Ramos (cell line): ENCODE measurements around the gene BTG4.

Experiments used
- in situ Hi-C: fragments of 300-500 bp; cut with MboI; formaldehyde crosslinking; loops from one replicate; pipeline ENCODE4 v1.14.3; 2022; ENCODE audit warnings: low sequenced_read_pairs; ENCODE audit not compliant: unreplicated experiment

The BTG4 gene

GRCh38 chr11:111457731-111458368 lies 54.3 kb downstream of the BTG4 start:
- in situ Hi-C loops: loop anchor here (25.0 kb wide), 1 partner anchor 1271 kb away; no protein-coding TSS in a partner anchor

GRCh38 chr11:111456859-111457730 lies 55.1 kb downstream of the BTG4 start:
- in situ Hi-C loops: loop anchor here (25.0 kb wide), 1 partner anchor 1270 kb away; no protein-coding TSS in a partner anchor

GRCh38 chr11:111456086-111456858 lies 55.9 kb downstream of the BTG4 start:
- in situ Hi-C loops: loop anchor here (25.0 kb wide), 1 partner anchor 1269 kb away; no protein-coding TSS in a partner anchor

GRCh38 chr11:111455291-111456085 lies 56.7 kb downstream of the BTG4 start:
- in situ Hi-C loops: loop anchor here (25.0 kb wide), 1 partner anchor 1268 kb away; no protein-coding TSS in a partner anchor

- in situ Hi-C loops: loop anchor here (25.0 kb wide), 1 partner anchor 1267 kb away; no protein-coding TSS in a partner anchor
These were observed 57.5 kb downstream of the BTG4 start for GRCh38 chr11:111454561-111455192.

- in situ Hi-C loops: loop anchor here (25.0 kb wide), 1 partner anchor 1266 kb away; no protein-coding TSS in a partner anchor
These were observed 59.2 kb downstream of the BTG4 start for GRCh38 chr11:111452817-111453552.

- in situ Hi-C loops: loop anchor here (25.0 kb wide), 1 partner anchor 1265 kb away; no protein-coding TSS in a partner anchor
These were observed 60.0 kb downstream of the BTG4 start for GRCh38 chr11:111452146-111452545.

- in situ Hi-C loops: loop anchor here (25.0 kb wide), 1 partner anchor 1263 kb away; no protein-coding TSS in a partner anchor
These were observed 61.5 kb downstream of the BTG4 start for GRCh38 chr11:111450480-111451320.

GRCh38 chr11:111449696-111450479 lies 62.3 kb downstream of the BTG4 start:
- in situ Hi-C loops: loop anchor here (25.0 kb wide), 1 partner anchor 1263 kb away; no protein-coding TSS in a partner anchor

GRCh38 chr11:111448831-111449557 lies 63.2 kb downstream of the BTG4 start:
- in situ Hi-C loops: no loop called here

- in situ Hi-C loops: no loop called here
These were observed 63.8 kb downstream of the BTG4 start for GRCh38 chr11:111448414-111448813.

- in situ Hi-C loops: no loop called here
These were observed 64.3 kb downstream of the BTG4 start for GRCh38 chr11:111447931-111448330.

- in situ Hi-C loops: no loop called here
These were observed 65.1 kb downstream of the BTG4 start for GRCh38 chr11:111447112-111447471.

- in situ Hi-C loops: no loop called here
These were observed 65.6 kb downstream of the BTG4 start for GRCh38 chr11:111446404-111447111.

GRCh38 chr11:111445586-111445985 lies 66.6 kb downstream of the BTG4 start:
- in situ Hi-C loops: no loop called here
